Renal cortex interstitium (tissue), 11 donors: ENCODE measurements around the gene EMILIN3. TPM values are rescaled to one million over a fixed set of nuclear protein-coding genes. Genes with fewer than 3 reads are reported as not detected.

Experiments
- DNase-seq, 11 donors: peaks; one replicate each; pipeline ENCODE4 v3.0.0-alpha.2; 2013; ENCODE audit warnings: low read depth in 9 of 11, low spot score in 4 of 11; ENCODE audit errors: extremely low read depth in 1 of 11
- polyA plus RNA-seq, 3 donors: library from polyadenylated mRNA; unstranded; fragments of 120-200 nt; gene quantifications; one replicate each; pipeline ENCODE4 v1.2.1, GENCODE V29; 2013; ENCODE audit not compliant: insufficient read length in 3 of 3

The EMILIN3 gene
- polyA plus RNA-seq, 3 donors = 8.0 to 11.5 (median 8.3) TPM

GRCh38 chr20:41394931-41395666 is 28.5 kb upstream of the EMILIN3 start:
- DNase-seq = no peak

- DNase-seq = no peak
Measured at GRCh38 chr20:41394081-41394480, 27.5 kb upstream of the EMILIN3 start.

GRCh38 chr20:41393705-41394066 is 27.1 kb upstream of the EMILIN3 start:
- DNase-seq = no peak

GRCh38 chr20:41392871-41393704 is 26.5 kb upstream of the EMILIN3 start:
- no peak for DNase-seq

- no peak for DNase-seq
Measured at GRCh38 chr20:41392295-41392694, 25.7 kb upstream of the EMILIN3 start.

- DNase-seq = no peak
Measured at GRCh38 chr20:41391587-41392001, 25.0 kb upstream of the EMILIN3 start.

GRCh38 chr20:41390889-41391288 is 24.3 kb upstream of the EMILIN3 start:
- no peak for DNase-seq

GRCh38 chr20:41387444-41387851 is 20.8 kb upstream of the EMILIN3 start:
- peak in 1 of 11 donors; percentile 48 for DNase-seq

GRCh38 chr20:41386502-41387427 is 20.1 kb upstream of the EMILIN3 start:
- DNase-seq = peak in 1 of 11 donors; percentile 42

- DNase-seq = no peak
Measured at GRCh38 chr20:41382791-41383305, 16.2 kb upstream of the EMILIN3 start.

GRCh38 chr20:41380551-41381193 is 14.1 kb upstream of the EMILIN3 start:
- no peak for DNase-seq

GRCh38 chr20:41379551-41379950 is 12.9 kb upstream of the EMILIN3 start:
- DNase-seq = no peak

GRCh38 chr20:41377275-41377674 is 10.7 kb upstream of the EMILIN3 start:
- DNase-seq = no peak

GRCh38 chr20:41376349-41376748 is 9.7 kb upstream of the EMILIN3 start:
- no peak for DNase-seq

- no peak for DNase-seq
Measured at GRCh38 chr20:41375846-41376245, 9.2 kb upstream of the EMILIN3 start.

GRCh38 chr20:41373931-41374920 is 7.6 kb upstream of the EMILIN3 start:
- DNase-seq = peak in 2 of 11 donors; percentile 34 to 39

GRCh38 chr20:41373251-41373783 is 6.7 kb upstream of the EMILIN3 start:
- DNase-seq = no peak
